GM12878 (cell line): ENCODE results near the gene GSTT4. TPM values are rescaled to one million over a fixed set of nuclear protein-coding genes. Genes with fewer than 3 reads are reported as not detected.

Source experiments
- CBX5 ChIP-seq: sonication (generic); IDR thresholded peaks from 2 replicates; pipeline ENCODE4 v1.6.1; 2016; ENCODE audit warnings: low read depth, moderate library complexity, mild to moderate bottlenecking, inconsistent platforms
- CHD2 ChIP-seq: IDR thresholded peaks from 2 replicates; pipeline ENCODE4 v1.6.1; 2011; ENCODE audit warnings: low read depth, low read length, improper control_type of control experiment, borderline replicate concordance
- DPF2 ChIP-seq: fragments of 450-650 bp; IDR thresholded peaks from 2 replicates; pipeline ENCODE4 v1.6.1; 2017; ENCODE audit warnings: mild to moderate bottlenecking
- EGR1 ChIP-seq, 2 experiments: IDR thresholded peaks; 1 replicate in 1 of 2; 2 replicates in 1 of 2; pipeline ENCODE4 v1.6.1; 2011 to 2012; ENCODE audit warnings: low read depth in 2 of 2, low read length in 2 of 2, borderline replicate concordance in 1 of 2, mild to moderate bottlenecking in 1 of 2, moderate library complexity in 1 of 2
- HDAC2 ChIP-seq: fragments of 200-600 bp; sonication (generic); IDR thresholded peaks from 2 replicates; pipeline ENCODE4 v1.6.1; 2017
- HDGF ChIP-seq: fragments of 450-650 bp; IDR thresholded peaks from 2 replicates; pipeline ENCODE4 v1.6.1; 2016; ENCODE audit warnings: antibody characterized with exemption
- KAT2A ChIP-seq: conservative IDR thresholded peaks from 2 replicates; pipeline ENCODE4 v1.6.1; 2011; ENCODE audit warnings: low read depth, low read length; ENCODE audit not compliant: control insufficient read depth
- SUPT20H ChIP-seq: IDR thresholded peaks from 2 replicates; pipeline ENCODE4 v1.6.1; 2011; ENCODE audit warnings: low read depth, mild to moderate bottlenecking, low read length, moderate library complexity, borderline replicate concordance; ENCODE audit not compliant: control insufficient read depth
- polyA plus RNA-seq, 11 experiments: library from polyadenylated mRNA; depleted of rRNA in 4 of 11; unstranded in 6 of 11; stranded (reverse) in 5 of 11; fragments of >200 nt; fragmentation: Nextera tagmentation in 4 of 11; fragmentation: Illumina TruSeq in 1 of 11; extraction: Ambion mirVana in 4 of 11; extraction: Trizol in 1 of 11; gene quantifications; 1 replicate in 1 of 11; 2 replicates in 10 of 11; pipeline versions ENCODE4 v1.2.1 to v1.2.3, GENCODE V29; 2011 to 2016; ENCODE audit warnings: inconsistent platforms in 2 of 11, missing spikeins in 2 of 11, low read depth in 1 of 11
- total RNA-seq, 4 experiments: library from RNA; depleted of rRNA in 3 of 4; stranded (reverse); fragments of >200 nt in 3 of 4; fragmentation: Illumina TruSeq in 1 of 4; extraction: Trizol in 1 of 4; gene quantifications; 2 replicates each; pipeline versions ENCODE4 v1.2.1 to v1.2.3, GENCODE V29; 2013 to 2021
- TF ChIP-seq, protein P1 (sequence below): fragments of 450-650 bp; formaldehyde crosslinking; IDR thresholded peaks from 2 replicates; pipeline ENCODE4 v1.4.0; 2022; ENCODE audit warnings: mild to moderate bottlenecking, moderate library complexity
- TF ChIP-seq, protein P2 (sequence below): IDR thresholded peaks from 2 replicates; pipeline ENCODE4 v1.6.1; 2012; ENCODE audit warnings: mild to moderate bottlenecking, low read depth, low read length
- TF ChIP-seq, protein P3 (sequence below): IDR thresholded peaks from 2 replicates; pipeline ENCODE4 v1.6.1; 2011; ENCODE audit warnings: borderline replicate concordance, low read depth, mild to moderate bottlenecking, moderate library complexity, low read length; ENCODE audit not compliant: insufficient read depth, poor library complexity, severe bottlenecking

Gene GSTT4
- total and polyA plus RNA-seq, 10 of the 15 experiments (the other 5 are each of a cell fraction or from before 2014, with no cell fraction given): not detected

DNA sequence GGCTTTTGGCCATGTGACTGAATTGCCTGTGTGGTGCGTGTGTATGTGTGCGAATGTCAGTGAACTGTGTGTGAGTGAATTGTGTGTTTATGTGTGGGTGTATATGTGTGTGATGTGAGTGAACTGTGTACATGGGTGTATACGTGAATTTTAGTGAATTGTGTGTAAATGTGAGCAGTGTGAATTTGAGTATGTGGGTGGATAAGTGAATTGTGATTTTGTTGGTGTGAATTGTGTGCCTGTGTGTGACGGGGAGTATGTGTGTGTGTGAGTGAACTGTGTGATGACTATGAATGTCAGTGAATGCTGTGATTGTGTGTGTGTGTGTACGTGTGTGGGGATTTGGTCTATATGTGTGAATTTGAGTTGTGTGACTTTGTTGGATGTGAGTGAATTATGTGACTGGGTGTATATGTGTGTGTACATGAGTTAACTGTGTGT lies 35.0 kb downstream of the GSTT4 start (continued):
- TF ChIP-seq, protein P1, sequence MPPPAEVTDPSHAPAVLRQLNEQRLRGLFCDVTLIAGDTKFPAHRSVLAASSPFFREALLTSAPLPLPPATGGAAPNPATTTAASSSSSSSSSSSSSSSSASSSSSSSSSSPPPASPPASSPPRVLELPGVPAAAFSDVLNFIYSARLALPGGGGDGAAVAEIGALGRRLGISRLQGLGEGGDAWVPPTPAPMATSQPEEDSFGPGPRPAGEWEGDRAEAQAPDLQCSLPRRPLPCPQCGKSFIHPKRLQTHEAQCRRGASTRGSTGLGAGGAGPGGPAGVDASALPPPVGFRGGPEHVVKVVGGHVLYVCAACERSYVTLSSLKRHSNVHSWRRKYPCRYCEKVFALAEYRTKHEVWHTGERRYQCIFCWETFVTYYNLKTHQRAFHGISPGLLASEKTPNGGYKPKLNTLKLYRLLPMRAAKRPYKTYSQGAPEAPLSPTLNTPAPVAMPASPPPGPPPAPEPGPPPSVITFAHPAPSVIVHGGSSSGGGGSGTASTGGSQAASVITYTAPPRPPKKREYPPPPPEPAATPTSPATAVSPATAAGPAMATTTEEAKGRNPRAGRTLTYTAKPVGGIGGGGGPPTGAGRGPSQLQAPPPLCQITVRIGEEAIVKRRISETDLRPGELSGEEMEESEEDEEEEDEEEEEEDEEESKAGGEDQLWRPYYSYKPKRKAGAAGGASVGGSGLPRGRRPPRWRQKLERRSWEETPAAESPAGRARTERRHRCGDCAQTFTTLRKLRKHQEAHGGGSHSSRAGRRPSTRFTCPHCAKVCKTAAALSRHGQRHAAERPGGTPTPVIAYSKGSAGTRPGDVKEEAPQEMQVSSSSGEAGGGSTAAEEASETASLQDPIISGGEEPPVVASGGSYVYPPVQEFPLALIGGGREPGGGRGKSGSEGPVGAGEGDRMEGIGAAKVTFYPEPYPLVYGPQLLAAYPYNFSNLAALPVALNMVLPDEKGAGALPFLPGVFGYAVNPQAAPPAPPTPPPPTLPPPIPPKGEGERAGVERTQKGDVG (CRISPR knock-in tag): no peak
- TF ChIP-seq DPF2: no peak
- TF ChIP-seq HDAC2: no peak
- no peak for TF ChIP-seq CHD2
- TF ChIP-seq KAT2A: no peak
- TF ChIP-seq, protein P2, sequence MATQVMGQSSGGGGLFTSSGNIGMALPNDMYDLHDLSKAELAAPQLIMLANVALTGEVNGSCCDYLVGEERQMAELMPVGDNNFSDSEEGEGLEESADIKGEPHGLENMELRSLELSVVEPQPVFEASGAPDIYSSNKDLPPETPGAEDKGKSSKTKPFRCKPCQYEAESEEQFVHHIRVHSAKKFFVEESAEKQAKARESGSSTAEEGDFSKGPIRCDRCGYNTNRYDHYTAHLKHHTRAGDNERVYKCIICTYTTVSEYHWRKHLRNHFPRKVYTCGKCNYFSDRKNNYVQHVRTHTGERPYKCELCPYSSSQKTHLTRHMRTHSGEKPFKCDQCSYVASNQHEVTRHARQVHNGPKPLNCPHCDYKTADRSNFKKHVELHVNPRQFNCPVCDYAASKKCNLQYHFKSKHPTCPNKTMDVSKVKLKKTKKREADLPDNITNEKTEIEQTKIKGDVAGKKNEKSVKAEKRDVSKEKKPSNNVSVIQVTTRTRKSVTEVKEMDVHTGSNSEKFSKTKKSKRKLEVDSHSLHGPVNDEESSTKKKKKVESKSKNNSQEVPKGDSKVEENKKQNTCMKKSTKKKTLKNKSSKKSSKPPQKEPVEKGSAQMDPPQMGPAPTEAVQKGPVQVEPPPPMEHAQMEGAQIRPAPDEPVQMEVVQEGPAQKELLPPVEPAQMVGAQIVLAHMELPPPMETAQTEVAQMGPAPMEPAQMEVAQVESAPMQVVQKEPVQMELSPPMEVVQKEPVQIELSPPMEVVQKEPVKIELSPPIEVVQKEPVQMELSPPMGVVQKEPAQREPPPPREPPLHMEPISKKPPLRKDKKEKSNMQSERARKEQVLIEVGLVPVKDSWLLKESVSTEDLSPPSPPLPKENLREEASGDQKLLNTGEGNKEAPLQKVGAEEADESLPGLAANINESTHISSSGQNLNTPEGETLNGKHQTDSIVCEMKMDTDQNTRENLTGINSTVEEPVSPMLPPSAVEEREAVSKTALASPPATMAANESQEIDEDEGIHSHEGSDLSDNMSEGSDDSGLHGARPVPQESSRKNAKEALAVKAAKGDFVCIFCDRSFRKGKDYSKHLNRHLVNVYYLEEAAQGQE: no peak
- no peak for TF ChIP-seq EGR1 (IDR thresholded peaks at IDR 0.05; ENCODE audit: borderline replicate concordance in 1 of 2, low read depth in 2 of 2, low read length in 2 of 2)
- TF ChIP-seq HDGF: no peak; the same call in 1 of the 2 replicates
- TF ChIP-seq CBX5: no peak
- TF ChIP-seq, protein P3, sequence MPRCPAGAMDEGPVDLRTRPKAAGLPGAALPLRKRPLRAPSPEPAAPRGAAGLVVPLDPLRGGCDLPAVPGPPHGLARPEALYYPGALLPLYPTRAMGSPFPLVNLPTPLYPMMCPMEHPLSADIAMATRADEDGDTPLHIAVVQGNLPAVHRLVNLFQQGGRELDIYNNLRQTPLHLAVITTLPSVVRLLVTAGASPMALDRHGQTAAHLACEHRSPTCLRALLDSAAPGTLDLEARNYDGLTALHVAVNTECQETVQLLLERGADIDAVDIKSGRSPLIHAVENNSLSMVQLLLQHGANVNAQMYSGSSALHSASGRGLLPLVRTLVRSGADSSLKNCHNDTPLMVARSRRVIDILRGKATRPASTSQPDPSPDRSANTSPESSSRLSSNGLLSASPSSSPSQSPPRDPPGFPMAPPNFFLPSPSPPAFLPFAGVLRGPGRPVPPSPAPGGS: peak; percentile 73
- no peak for TF ChIP-seq SUPT20H
